GM12891 (cell line): Measurements from ENCODE around the gene SORBS1.

ENCODE experiments used
- POLR2A ChIP-seq: IDR thresholded peaks from 2 replicates; pipeline ENCODE4 v1.6.1; 2011; ENCODE audit warnings: low read depth, low read length, control low read depth
- POLR2AphosphoS5 ChIP-seq: IDR thresholded peaks from 2 replicates; pipeline ENCODE4 v1.6.1; 2011; ENCODE audit warnings: low read depth, low read length, control low read depth
- POU2F2 ChIP-seq: IDR thresholded peaks from 2 replicates; pipeline ENCODE4 v1.6.1; 2011; ENCODE audit warnings: low read depth, mild to moderate bottlenecking, control low read depth, low read length, moderate library complexity

DNA sequence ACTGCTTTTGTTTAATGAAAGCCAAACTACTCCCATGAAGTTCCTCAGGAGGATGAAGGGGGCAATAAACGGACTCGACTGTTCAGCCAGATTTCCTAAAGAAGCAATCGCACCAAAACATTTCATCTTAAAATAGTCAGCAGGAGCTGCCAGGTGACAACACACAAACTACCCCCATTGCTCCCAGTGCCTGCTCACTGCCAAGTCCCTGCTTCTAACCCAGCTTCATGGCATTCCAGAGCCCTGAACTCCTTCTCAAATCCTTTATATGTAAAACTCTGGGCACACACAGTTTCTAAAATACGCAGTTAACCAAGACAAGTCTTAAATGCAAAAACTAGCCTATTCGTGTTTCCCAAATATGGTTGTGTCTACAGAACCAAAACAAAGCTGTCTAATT lies 110.0 kb downstream of the SORBS1 start:
- TF ChIP-seq POLR2A (no peak), POLR2AphosphoS5 (no peak), POU2F2 (no peak)
